GM12874 (cell line): ENCODE results near the gene ATP5MC3.

Experiments
- TF ChIP-seq, protein P1 (sequence below): IDR thresholded peaks from 2 replicates; pipeline ENCODE4 v1.5.1; 2011; ENCODE audit warnings: low read depth, mild to moderate bottlenecking, control low read depth, low read length, moderate library complexity; ENCODE audit not compliant: insufficient read depth

Gene ATP5MC3

DNA sequence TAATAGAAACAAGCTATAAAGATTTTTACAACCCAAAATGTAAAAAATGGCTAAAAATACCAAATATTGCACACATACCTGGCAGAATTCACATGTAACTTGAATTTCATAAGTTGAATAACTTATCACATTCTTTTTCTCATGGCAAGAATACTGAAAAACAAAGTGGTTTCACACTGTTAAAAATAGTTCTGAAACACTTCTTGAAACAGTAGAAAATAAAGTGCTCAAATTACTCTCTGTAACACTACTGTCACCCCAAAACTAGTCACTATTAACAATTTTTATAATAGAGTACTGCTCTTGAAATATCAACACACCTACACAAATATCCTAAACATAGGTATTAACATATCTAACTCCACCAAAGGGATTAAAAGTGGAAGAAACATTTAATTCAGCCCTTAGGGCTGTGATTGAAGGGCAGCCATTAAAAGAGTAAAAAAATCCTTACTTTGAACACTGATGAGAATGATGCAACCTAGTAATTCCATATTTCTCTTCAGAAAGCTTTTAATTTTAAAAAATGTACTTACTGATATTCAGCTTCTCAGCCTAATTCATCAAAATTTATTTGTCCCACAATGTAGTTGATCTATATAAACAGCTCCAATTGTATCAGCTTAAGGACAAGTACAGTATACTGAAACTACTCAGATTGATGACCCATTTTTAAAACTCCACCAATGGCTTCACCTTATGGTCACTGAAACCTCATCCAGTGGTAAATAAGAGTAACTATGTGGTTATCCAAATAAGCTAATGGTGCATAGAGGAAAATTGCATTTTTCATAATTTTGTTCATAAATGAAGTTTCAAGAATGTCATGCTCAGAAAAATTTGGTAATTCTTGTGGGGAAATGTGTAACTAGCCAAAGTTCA lies 44.9 kb downstream of the ATP5MC3 start:
- TF ChIP-seq, protein P1, sequence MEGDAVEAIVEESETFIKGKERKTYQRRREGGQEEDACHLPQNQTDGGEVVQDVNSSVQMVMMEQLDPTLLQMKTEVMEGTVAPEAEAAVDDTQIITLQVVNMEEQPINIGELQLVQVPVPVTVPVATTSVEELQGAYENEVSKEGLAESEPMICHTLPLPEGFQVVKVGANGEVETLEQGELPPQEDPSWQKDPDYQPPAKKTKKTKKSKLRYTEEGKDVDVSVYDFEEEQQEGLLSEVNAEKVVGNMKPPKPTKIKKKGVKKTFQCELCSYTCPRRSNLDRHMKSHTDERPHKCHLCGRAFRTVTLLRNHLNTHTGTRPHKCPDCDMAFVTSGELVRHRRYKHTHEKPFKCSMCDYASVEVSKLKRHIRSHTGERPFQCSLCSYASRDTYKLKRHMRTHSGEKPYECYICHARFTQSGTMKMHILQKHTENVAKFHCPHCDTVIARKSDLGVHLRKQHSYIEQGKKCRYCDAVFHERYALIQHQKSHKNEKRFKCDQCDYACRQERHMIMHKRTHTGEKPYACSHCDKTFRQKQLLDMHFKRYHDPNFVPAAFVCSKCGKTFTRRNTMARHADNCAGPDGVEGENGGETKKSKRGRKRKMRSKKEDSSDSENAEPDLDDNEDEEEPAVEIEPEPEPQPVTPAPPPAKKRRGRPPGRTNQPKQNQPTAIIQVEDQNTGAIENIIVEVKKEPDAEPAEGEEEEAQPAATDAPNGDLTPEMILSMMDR = no peak

DNA sequence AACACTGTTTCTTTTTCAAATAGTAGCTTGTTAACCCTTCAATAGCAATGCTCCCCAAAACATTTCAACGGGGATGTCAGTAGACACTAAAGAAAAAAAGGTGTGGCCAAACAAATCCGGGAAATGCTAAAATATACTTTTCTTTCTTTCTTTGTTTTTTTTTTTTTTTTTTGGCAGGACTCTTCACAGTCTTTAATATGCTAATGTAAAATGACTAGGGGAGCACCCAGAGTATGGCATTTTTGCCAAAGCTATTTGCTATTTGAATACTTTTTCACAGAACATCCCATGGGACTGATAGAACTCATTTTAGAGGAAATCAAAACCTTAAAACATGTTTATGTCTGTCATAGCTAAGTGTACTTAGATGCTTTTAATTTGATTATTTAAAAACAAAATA lies 45.6 kb downstream of the ATP5MC3 start:
- TF ChIP-seq, protein P1 = no peak

DNA sequence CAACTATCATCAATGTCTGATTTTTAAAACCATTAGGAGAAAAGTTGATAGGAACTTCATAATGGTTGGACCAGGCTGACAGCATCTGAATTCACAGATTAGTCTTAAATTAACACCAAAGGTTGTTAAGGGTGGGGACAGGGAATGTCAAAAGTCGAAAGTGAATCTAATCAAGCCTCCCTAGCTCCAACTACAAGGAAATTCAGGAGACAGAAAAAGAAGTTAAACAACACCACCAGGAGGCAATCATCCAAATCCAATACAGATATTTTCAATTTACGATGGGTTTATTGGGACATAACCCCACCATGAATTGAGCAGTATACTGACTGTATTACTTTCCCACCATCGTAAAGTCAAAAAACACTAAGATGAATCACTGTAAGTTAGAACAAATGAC lies 46.3 kb downstream of the ATP5MC3 start:
- TF ChIP-seq, protein P1 = no peak

DNA sequence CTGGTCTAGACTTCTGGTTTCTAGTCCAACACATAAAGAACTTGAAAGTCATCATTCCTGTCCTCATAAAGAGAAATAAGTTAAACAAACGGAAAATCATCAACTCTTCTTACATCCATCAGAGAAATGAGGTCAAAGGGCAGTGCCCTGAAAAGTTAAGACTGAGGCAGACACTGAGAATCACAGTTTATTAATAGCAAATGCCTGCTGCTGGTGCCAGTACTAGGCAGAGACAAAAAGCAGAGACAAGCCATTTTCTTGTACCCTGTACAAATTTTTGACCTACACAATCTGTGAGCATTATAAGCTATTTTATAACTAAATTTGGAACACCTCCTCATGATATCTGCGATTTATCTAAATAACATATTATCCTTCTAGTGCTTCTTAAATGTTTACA lies 50.3 kb downstream of the ATP5MC3 start:
- TF ChIP-seq, protein P1 = no peak

DNA sequence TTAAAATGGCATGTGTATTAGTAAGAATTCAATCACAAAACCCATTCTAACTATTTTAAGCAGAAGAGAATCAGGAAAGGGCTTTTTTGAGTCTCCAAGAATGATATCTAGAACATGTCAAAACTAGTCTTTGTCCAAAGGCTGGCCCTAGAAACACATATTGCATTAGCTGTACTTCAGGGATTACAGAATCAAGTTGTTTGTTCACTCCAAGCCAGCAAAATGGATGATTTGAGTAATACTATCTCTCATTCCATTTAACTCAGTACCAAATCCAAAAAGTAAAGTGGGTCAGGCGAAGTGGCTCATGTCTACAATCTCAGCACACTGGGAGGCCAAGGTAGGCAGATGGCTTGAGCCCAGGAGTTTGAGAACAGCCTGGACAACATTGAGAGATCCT lies 54.8 kb downstream of the ATP5MC3 start:
- TF ChIP-seq, protein P1 = no peak
